HepG2 (cell line): ENCODE measurements around the gene PGM2. TPM values are rescaled to one million over a fixed set of nuclear protein-coding genes. Genes with fewer than 3 reads are reported as not detected.

Source experiments
- ATAC-seq: fragments of 200-7000 bp; cut with Tn5 transposase; 3 replicates; pipeline ENCODE4 v1.9.1; 2020; ENCODE audit warnings: mild to moderate bottlenecking, moderate library complexity
- BruUV-seq: library from RNA; stranded (reverse); fragments of 400-500 nt; replicated peaks from 2 replicates; lab custom pipeline; 2021; lab: Mats Ljungman, UMichigan
- CTCF ChIA-PET: fragments of 300-600 bp; formaldehyde crosslinking; extraction: SDS; loops from one replicate; lab custom pipeline; 2021; ENCODE audit warnings: low total read pairs, inconsistent platforms, low intra/inter-chr PET ratio; lab: Yijun Ruan, JAX
- POLR2A ChIA-PET: fragments of 350-600 bp; sonication (Branson Sonifier 250); formaldehyde crosslinking; loops from one replicate; lab custom pipeline; 2020; ENCODE audit warnings: antibody characterized with exemption, inconsistent platforms; lab: Yijun Ruan, JAX
- DNase-seq: peaks from one replicate; pipeline ENCODE4 v3.0.0-alpha.2; 2015; ENCODE audit warnings: low spot score
- FAIRE-seq: peaks from 3 replicates; lab custom pipeline; 2011; peaks lifted over from hg19 to GRCh38; lab: Jason Lieb, UNC
- H2AFZ ChIP-seq: one replicate; pipeline ENCODE4 v1.6.1; 2011; ENCODE audit warnings: low read length, inconsistent platforms
- H3K27ac ChIP-seq: fragments of 300-600 bp; 3 replicates; pipeline ENCODE4 v1.8.0; 2011; ENCODE audit warnings: mixed run types, mild to moderate bottlenecking, mixed read lengths, low read length, inconsistent platforms; ENCODE audit not compliant: insufficient read depth; ENCODE audit errors: extremely low read length
- H3K27me3 ChIP-seq, 2 experiments: fragments of 200-600 bp in 1 of 2; 2 replicates in 1 of 2; 3 replicates in 1 of 2; pipeline versions ENCODE4 v1.6.0 to v1.8.0; 2011; ENCODE audit warnings: low read length in 2 of 2, mild to moderate bottlenecking in 2 of 2, moderate library complexity in 2 of 2, inconsistent platforms in 1 of 2; ENCODE audit not compliant: insufficient read depth in 2 of 2, control insufficient read depth in 1 of 2
- H3K36me3 ChIP-seq, 2 experiments: fragments of 200-600 bp in 1 of 2; replicated peaks in 1 of 2; 2 replicates in 1 of 2; 3 replicates in 1 of 2; pipeline versions ENCODE4 v1.5.1 to v1.8.0; 2011; ENCODE audit warnings: low read length in 2 of 2, inconsistent platforms in 1 of 2; ENCODE audit not compliant: insufficient read depth in 2 of 2, control insufficient read depth in 1 of 2
- H3K4me1 ChIP-seq: 2 replicates; pipeline ENCODE4 v1.5.1; 2012; ENCODE audit warnings: low read length, inconsistent platforms; ENCODE audit not compliant: insufficient read depth
- H3K4me2 ChIP-seq: 2 replicates; pipeline ENCODE4 v1.6.0; 2011; ENCODE audit warnings: low read depth, low read length, inconsistent platforms
- H3K4me3 ChIP-seq, 3 experiments: fragments of 200-600 bp in 1 of 3; sonication (generic), shearing (Covaris generic) in 1 of 3; replicated peaks in 1 of 3; 2 replicates each; pipeline ENCODE4 v1.5.1; 2011 to 2016; ENCODE audit warnings: low read length in 3 of 3, inconsistent platforms in 2 of 3, low read depth in 2 of 3, mild to moderate bottlenecking in 2 of 3, control low read depth in 1 of 3, mixed read lengths in 1 of 3; ENCODE audit not compliant: insufficient read depth in 1 of 3
- H3K79me2 ChIP-seq: one replicate; pipeline ENCODE4 v1.6.1; 2011; ENCODE audit warnings: low read length, inconsistent platforms; ENCODE audit not compliant: insufficient read depth
- H3K9ac ChIP-seq: 2 replicates; pipeline ENCODE4 v1.6.0; 2011; ENCODE audit warnings: mild to moderate bottlenecking, low read depth, low read length, inconsistent platforms; ENCODE audit not compliant: insufficient read depth
- H3K9me3 ChIP-seq: 2 replicates; pipeline ENCODE4 v1.5.1; 2012; ENCODE audit warnings: mild to moderate bottlenecking, low read length
- H4K20me1 ChIP-seq: 2 replicates; pipeline ENCODE4 v1.6.0; 2011; ENCODE audit warnings: inconsistent platforms, mild to moderate bottlenecking, low read length, moderate library complexity; ENCODE audit not compliant: insufficient read depth
- AGO1 ChIP-seq: fragments of 200-400 bp; formaldehyde crosslinking; IDR thresholded peaks from 2 replicates; pipeline ENCODE4 v1.6.1; 2017; ENCODE audit warnings: mild to moderate bottlenecking, low read depth, low read length, moderate library complexity; ENCODE audit not compliant: poor library complexity, severe bottlenecking
- GLI4 ChIP-seq: sonication (generic); formaldehyde crosslinking; IDR thresholded peaks from 2 replicates; pipeline ENCODE4 v1.5.1; 2020; ENCODE audit warnings: missing genetic modification reagents, mild to moderate bottlenecking, moderate library complexity, borderline replicate concordance
- GPN1 ChIP-seq: sonication (generic); formaldehyde crosslinking; IDR thresholded peaks from 2 replicates; pipeline ENCODE4 v1.5.1; 2020; ENCODE audit warnings: missing genetic modification reagents, borderline replicate concordance
- HOXD1 ChIP-seq: sonication (generic); formaldehyde crosslinking; IDR thresholded peaks from 2 replicates; pipeline ENCODE4 v1.5.0; 2020; ENCODE audit warnings: missing genetic modification reagents
- KDM5A ChIP-seq: fragments of 200-600 bp; sonication (generic); IDR thresholded peaks from 2 replicates; pipeline ENCODE4 v1.7.0; 2018; ENCODE audit warnings: antibody characterized with exemption, mild to moderate bottlenecking, low read length, borderline replicate concordance
- KLF11 ChIP-seq: IDR thresholded peaks from 2 replicates; pipeline ENCODE4 v1.6.1; 2016; ENCODE audit warnings: missing compliant biosample characterization
- KLF9 ChIP-seq: IDR thresholded peaks from 2 replicates; pipeline ENCODE4 v1.6.1; 2016; ENCODE audit warnings: low read depth
- MLLT10 ChIP-seq: sonication (generic); formaldehyde crosslinking; IDR thresholded peaks from 2 replicates; pipeline ENCODE4 v1.4.0; 2020; ENCODE audit warnings: missing genetic modification reagents
- NPAS2 ChIP-seq: sonication (generic); formaldehyde crosslinking; IDR thresholded peaks from 2 replicates; pipeline ENCODE4 v1.8.0; 2022; ENCODE audit warnings: mild to moderate bottlenecking, missing genetic modification reagents, borderline replicate concordance
- NR1H2 ChIP-seq: sonication (generic); formaldehyde crosslinking; IDR thresholded peaks from 2 replicates; pipeline ENCODE4 v1.8.1; 2022; ENCODE audit warnings: low read depth, missing genetic modification reagents, borderline replicate concordance
- TCF7L2 ChIP-seq: IDR thresholded peaks from 2 replicates; pipeline ENCODE4 v1.6.1; 2011; ENCODE audit warnings: mild to moderate bottlenecking, low read depth, low read length, moderate library complexity
- ZNF230 ChIP-seq: sonication (generic); formaldehyde crosslinking; IDR thresholded peaks from 2 replicates; pipeline ENCODE4 v1.4.0; 2020; ENCODE audit warnings: mild to moderate bottlenecking, missing genetic modification reagents
- ZNF432 ChIP-seq: sonication (generic); formaldehyde crosslinking; IDR thresholded peaks from 2 replicates; pipeline ENCODE4 v1.5.0; 2020; ENCODE audit warnings: missing genetic modification reagents, mild to moderate bottlenecking, borderline replicate concordance
- WGBS: methylation state at CpG from one replicate; pipeline ENCODE4 v1.1.6; 2017; ENCODE audit warnings: low lambda C conversion rate; 5-methylcytosine and 5-hydroxymethylcytosine counted together
- in situ Hi-C: cut with HindIII; loops from 2 replicates; pipeline ENCODE4 v1.10.0; 2017; ENCODE audit warnings: low pct_unique_long_range_greater_than_20kb; ENCODE audit not compliant: extremely low pct_ligation_motif_present
- intact Hi-C: fragments of 100-400 bp; cut with micrococcal nuclease; formaldehyde crosslinking; loops from one replicate; pipeline ENCODE4 v1.10.0; 2022; ENCODE audit not compliant: unreplicated experiment
- polyA plus RNA-seq, 8 experiments: library from polyadenylated mRNA; depleted of rRNA in 3 of 8; stranded (reverse) in 7 of 8; unstranded in 1 of 8; fragments of >200 nt; fragmentation: Illumina TruSeq in 4 of 8; extraction: Trizol in 4 of 8; gene quantifications; 2 replicates each; pipeline versions ENCODE4 v1.2.1 to v1.2.3, GENCODE V29; 2011 to 2016; ENCODE audit warnings: low read depth in 4 of 8, missing spikeins in 1 of 8, mixed read lengths in 1 of 8; ENCODE audit not compliant: insufficient read depth in 1 of 8
- total RNA-seq, 5 experiments: library from RNA; depleted of rRNA; stranded (reverse); fragments of >200 nt; fragmentation: Illumina TruSeq; extraction: Trizol; gene quantifications; 2 replicates each; pipeline ENCODE4 v1.2.3, GENCODE V29; 2016; ENCODE audit warnings: low read depth in 1 of 5
- TF ChIP-seq, protein P1 (sequence below): sonication (generic); formaldehyde crosslinking; IDR thresholded peaks from 2 replicates; pipeline ENCODE4 v1.4.0; 2020; ENCODE audit warnings: mild to moderate bottlenecking, missing genetic modification reagents
- TF ChIP-seq, protein P2 (sequence below): sonication (generic); formaldehyde crosslinking; IDR thresholded peaks from 2 replicates; pipeline ENCODE4 v1.9.0; 2021; ENCODE audit warnings: missing genetic modification reagents, borderline replicate concordance

PGM2 gene
- total and polyA plus RNA-seq, 2 of the 13 experiments (the other 11 are each of a cell fraction or from before 2014, with no cell fraction given): 14.6 to 36.9 TPM

DNA sequence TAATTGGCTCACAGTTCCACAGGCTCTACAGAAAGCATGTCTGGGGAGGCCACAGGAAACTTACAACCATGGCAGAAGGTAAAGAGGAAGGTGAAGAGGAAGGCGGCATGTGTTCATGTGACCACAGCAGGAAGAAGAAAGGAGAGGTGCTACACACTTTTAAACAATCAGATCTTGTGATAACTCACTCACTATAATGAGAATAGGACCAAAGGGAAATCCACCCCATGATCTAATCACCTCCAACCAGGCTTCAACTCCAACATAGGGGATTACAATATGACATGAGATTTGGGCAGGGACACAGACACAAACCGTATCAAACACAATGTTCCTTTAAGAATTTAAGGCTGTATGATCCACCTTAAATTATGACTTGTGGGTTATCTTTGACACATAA lies 10.5 kb upstream of the PGM2 start (continued):
- TF ChIP-seq, protein P1, sequence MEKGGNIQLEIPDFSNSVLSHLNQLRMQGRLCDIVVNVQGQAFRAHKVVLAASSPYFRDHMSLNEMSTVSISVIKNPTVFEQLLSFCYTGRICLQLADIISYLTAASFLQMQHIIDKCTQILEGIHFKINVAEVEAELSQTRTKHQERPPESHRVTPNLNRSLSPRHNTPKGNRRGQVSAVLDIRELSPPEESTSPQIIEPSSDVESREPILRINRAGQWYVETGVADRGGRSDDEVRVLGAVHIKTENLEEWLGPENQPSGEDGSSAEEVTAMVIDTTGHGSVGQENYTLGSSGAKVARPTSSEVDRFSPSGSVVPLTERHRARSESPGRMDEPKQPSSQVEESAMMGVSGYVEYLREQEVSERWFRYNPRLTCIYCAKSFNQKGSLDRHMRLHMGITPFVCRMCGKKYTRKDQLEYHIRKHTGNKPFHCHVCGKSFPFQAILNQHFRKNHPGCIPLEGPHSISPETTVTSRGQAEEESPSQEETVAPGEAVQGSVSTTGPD (CRISPR knock-in tag): no peak
- TF ChIP-seq TCF7L2 (no peak), KLF11 (CRISPR knock-in tag) (no peak), GLI4 (no peak), MLLT10 (no peak), KDM5A (no peak), GPN1 (CRISPR knock-in tag) (no peak)
- TF ChIP-seq, all 625 proteins: peak for 0

DNA sequence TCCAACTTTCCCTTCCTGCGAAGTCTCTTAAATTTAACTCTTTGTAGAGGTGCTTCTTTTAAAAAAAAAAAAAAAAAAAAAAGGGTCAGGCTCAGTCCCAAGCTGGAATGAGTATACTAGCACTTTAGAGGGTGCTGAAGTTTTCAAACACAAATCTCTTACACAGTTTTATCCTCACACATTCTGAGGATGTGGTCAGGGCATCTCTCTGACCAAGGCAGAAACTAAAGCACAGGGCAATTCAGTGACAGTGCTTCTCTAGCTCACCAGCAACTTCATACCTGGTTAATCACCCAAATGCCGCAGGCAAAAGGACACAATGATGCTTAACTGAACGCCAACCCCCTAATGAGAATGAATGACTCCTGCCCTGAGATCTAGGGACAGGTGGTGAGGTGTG lies 9.8 kb upstream of the PGM2 start:
- no TSS peak for BruUV-seq

More for the DNA sequence above, 9.8 kb upstream of the PGM2 start:
- WGBS: 4% methylated on average over 3 of the region's 3 CpGs
- POLR2A ChIA-PET: no interaction called here
- no peak for ATAC-seq
- Histone ChIP-seq H3K9me3 (no peaks in the 10 kb centered on the region), H3K27ac (no peak overlapping the region), H2AFZ (no peak overlapping the region), H3K4me1 (peaks cover 5% of the 10 kb centered on the region), H3K4me2 (no peak overlapping the region), H4K20me1 (no peaks in the 10 kb centered on the region), H3K9ac (no peak overlapping the region), H3K27me3 (peaks cover 0 to 10% of the 10 kb centered on the region in 2 experiments; a peak in 1 of 5 replicates), H3K79me2 (no peaks in the 10 kb centered on the region), H3K4me3 (no peak overlapping the region), H3K36me3 (no peaks in the 10 kb centered on the region)
- in situ Hi-C loops: no loop called here
- no peak for FAIRE-seq
- no peak for DNase-seq
- CTCF ChIA-PET: no interaction called here
- intact Hi-C loops: no loop called here
- TF ChIP-seq HOXD1 (no peak), NR1H2 (CRISPR knock-in tag) (no peak), AGO1 (no peak), ZNF432 (CRISPR knock-in tag) (no peak), KLF9 (CRISPR knock-in tag) (no peak), ZNF230 (CRISPR knock-in tag) (no peak), NPAS2 (CRISPR knock-in tag) (no peak)
- TF ChIP-seq, protein P2, sequence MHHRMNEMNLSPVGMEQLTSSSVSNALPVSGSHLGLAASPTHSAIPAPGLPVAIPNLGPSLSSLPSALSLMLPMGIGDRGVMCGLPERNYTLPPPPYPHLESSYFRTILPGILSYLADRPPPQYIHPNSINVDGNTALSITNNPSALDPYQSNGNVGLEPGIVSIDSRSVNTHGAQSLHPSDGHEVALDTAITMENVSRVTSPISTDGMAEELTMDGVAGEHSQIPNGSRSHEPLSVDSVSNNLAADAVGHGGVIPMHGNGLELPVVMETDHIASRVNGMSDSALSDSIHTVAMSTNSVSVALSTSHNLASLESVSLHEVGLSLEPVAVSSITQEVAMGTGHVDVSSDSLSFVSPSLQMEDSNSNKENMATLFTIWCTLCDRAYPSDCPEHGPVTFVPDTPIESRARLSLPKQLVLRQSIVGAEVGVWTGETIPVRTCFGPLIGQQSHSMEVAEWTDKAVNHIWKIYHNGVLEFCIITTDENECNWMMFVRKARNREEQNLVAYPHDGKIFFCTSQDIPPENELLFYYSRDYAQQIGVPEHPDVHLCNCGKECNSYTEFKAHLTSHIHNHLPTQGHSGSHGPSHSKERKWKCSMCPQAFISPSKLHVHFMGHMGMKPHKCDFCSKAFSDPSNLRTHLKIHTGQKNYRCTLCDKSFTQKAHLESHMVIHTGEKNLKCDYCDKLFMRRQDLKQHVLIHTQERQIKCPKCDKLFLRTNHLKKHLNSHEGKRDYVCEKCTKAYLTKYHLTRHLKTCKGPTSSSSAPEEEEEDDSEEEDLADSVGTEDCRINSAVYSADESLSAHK (CRISPR knock-in tag): no peak
